GM18858 (cell line): ENCODE measurements around the gene BANK1.

Source experiments
- ATAC-seq: cut with Tn5 transposase; IDR thresholded peaks from one replicate; pipeline ENCODE4 v1.9.1; 2021; ENCODE audit not compliant: unreplicated experiment

BANK1 gene

GRCh38 chr4:101954975-101955678 is 164.6 kb downstream of the BANK1 start:
- no peak for ATAC-seq

GRCh38 chr4:101956068-101956825 is 165.7 kb downstream of the BANK1 start:
- no peak for ATAC-seq

- no peak for ATAC-seq
Observed at GRCh38 chr4:101958547-101958946, 168.0 kb downstream of the BANK1 start.

GRCh38 chr4:101960431-101960830 is 169.9 kb downstream of the BANK1 start:
- ATAC-seq: no peak

- no peak for ATAC-seq
Observed at GRCh38 chr4:101961144-101961543, 170.6 kb downstream of the BANK1 start.

GRCh38 chr4:101967697-101968346 is 177.3 kb downstream of the BANK1 start:
- no peak for ATAC-seq

- ATAC-seq: no peak
Observed at GRCh38 chr4:101968364-101968763, 177.8 kb downstream of the BANK1 start.

- ATAC-seq: no peak
Observed at GRCh38 chr4:101969965-101970364, 179.4 kb downstream of the BANK1 start.

- no peak for ATAC-seq
Observed at GRCh38 chr4:101970547-101971155, 180.1 kb downstream of the BANK1 start.

GRCh38 chr4:101972791-101973190 is 182.3 kb downstream of the BANK1 start:
- peak; percentile 40 for ATAC-seq

GRCh38 chr4:101973361-101973760 is 182.8 kb downstream of the BANK1 start:
- no peak for ATAC-seq

GRCh38 chr4:101977076-101977475 is 186.5 kb downstream of the BANK1 start:
- ATAC-seq: no peak

GRCh38 chr4:101981756-101982155 is 191.2 kb downstream of the BANK1 start:
- ATAC-seq: no peak

GRCh38 chr4:101983835-101984234 is 193.3 kb downstream of the BANK1 start:
- no peak for ATAC-seq

GRCh38 chr4:101987623-101988243 is 197.2 kb downstream of the BANK1 start:
- peak; percentile 86 for ATAC-seq

- ATAC-seq: no peak
Observed at GRCh38 chr4:101989551-101989950, 199.0 kb downstream of the BANK1 start.

- no peak for ATAC-seq
Observed at GRCh38 chr4:101992446-101992845, 201.9 kb downstream of the BANK1 start.

- ATAC-seq: no peak
Observed at GRCh38 chr4:101993002-101993841, 202.7 kb downstream of the BANK1 start.

GRCh38 chr4:101993842-101994775 is 203.6 kb downstream of the BANK1 start:
- ATAC-seq: no peak
